Activated CD8-positive, alpha-beta T cell treated with anti-CD3 and anti-CD28 coated beads for 36 hours (primary cell): ENCODE data around the gene SPATS2L. TPM values are rescaled to one million over a fixed set of nuclear protein-coding genes. Genes with fewer than 3 reads are reported as not detected.

ENCODE experiments used
- ATAC-seq: fragments of 200-7000 bp; cut with Tn5 transposase; one replicate; pipeline ENCODE4 v1.10.0; 2021; ENCODE audit warnings: mild to moderate bottlenecking, moderate library complexity
- CTCF ChIA-PET: fragments of 350-600 bp; sonication (Branson Sonifier 250); formaldehyde crosslinking; loops from one replicate; lab custom pipeline; 2021; ENCODE audit warnings: antibody characterized with exemption; lab: Charles Lee
- POLR2A ChIA-PET: fragments of 350-600 bp; sonication (Branson Sonifier 250); formaldehyde crosslinking; loops from one replicate; lab custom pipeline; 2021; ENCODE audit warnings: antibody characterized with exemption; lab: Charles Lee
- DNase-seq: peaks from one replicate; pipeline ENCODE4 v3.0.0-alpha.2; 2020
- H3K27ac Mint-ChIP-seq: one replicate; pipeline ENCODE4 v1.8.0; 2021; ENCODE audit warnings: mild to moderate bottlenecking, mixed read lengths
- H3K27me3 Mint-ChIP-seq: one replicate; pipeline ENCODE4 v1.8.0; 2021; ENCODE audit warnings: mixed read lengths
- H3K36me3 Mint-ChIP-seq: one replicate; pipeline ENCODE4 v1.8.0; 2021; ENCODE audit warnings: low read depth, mixed read lengths
- H3K4me1 Mint-ChIP-seq: one replicate; pipeline ENCODE4 v1.8.0; 2021; ENCODE audit warnings: low read depth, mixed read lengths
- H3K4me3 Mint-ChIP-seq: one replicate; pipeline ENCODE4 v1.8.0; 2021; ENCODE audit warnings: mild to moderate bottlenecking, moderate library complexity, mixed read lengths
- H3K9me3 Mint-ChIP-seq: one replicate; pipeline ENCODE4 v1.8.0; 2021; ENCODE audit warnings: mixed read lengths
- CTCF ChIP-seq: fragments of 200-600 bp; IDR thresholded peaks from one replicate; pipeline ENCODE4 v1.8.0; 2022; ENCODE audit warnings: antibody characterized with exemption, mild to moderate bottlenecking
- intact Hi-C: fragments of 100-400 bp; cut with micrococcal nuclease; formaldehyde crosslinking; loops from one replicate; pipeline ENCODE4 v1.10.0; 2022
- total RNA-seq, 2 experiments: library from RNA; stranded (reverse); gene quantifications; one replicate each; pipeline ENCODE4 v1.2.3, GENCODE V29; 2021

Gene SPATS2L
- total RNA-seq, 2 experiments from 2014 or later, result 5.7 to 9.0 TPM

- DNase-seq, result no peak
- H3K27ac Mint-ChIP-seq, result no peak overlapping the region
- intact Hi-C loops, result no loop called here
- H3K4me3 Mint-ChIP-seq, result no peak overlapping the region
- no peak for TF ChIP-seq CTCF
- H3K4me1 Mint-ChIP-seq, result no peaks in the 10 kb centered on the region
- no peak for ATAC-seq
- peaks cover 2% of the 10 kb centered on the region for H3K27me3 Mint-ChIP-seq
- no peaks in the 10 kb centered on the region for H3K9me3 Mint-ChIP-seq
- ChIA-PET CTCF (interaction anchor here (1.5 kb wide), 1 partner anchor 119 kb away, joined by 5 read pairs; no protein-coding TSS in a partner anchor), POLR2A (interaction anchor here (0.6 kb wide), 1 partner anchor 129 kb away, joined by 3 read pairs; no protein-coding TSS in a partner anchor)
- no peaks in the 10 kb centered on the region for H3K36me3 Mint-ChIP-seq
These were observed 55.9 kb downstream of the SPATS2L start for GRCh38 chr2:200362202-200362917.

GRCh38 chr2:200363279-200363678, 56.8 kb downstream of the SPATS2L start:
- CTCF ChIA-PET, result interaction anchor here (1.5 kb wide), 2 partner anchors 12 to 118 kb away, joined by 5 read pairs; no protein-coding TSS in a partner anchor
- intact Hi-C loops, result no loop called here
- Mint-ChIP-seq H3K4me3 (no peak overlapping the region), H3K27ac (no peak overlapping the region), H3K36me3 (no peaks in the 10 kb centered on the region), H3K4me1 (no peaks in the 10 kb centered on the region), H3K9me3 (no peaks in the 10 kb centered on the region), H3K27me3 (peaks cover 2% of the 10 kb centered on the region)
- no peak for ATAC-seq
- DNase-seq, result no peak
- no peak for TF ChIP-seq CTCF
- POLR2A ChIA-PET, result interaction anchor here (1.0 kb wide), 1 partner anchor 29 kb away, joined by 3 read pairs; no protein-coding TSS in a partner anchor

GRCh38 chr2:200364142-200364541, 57.6 kb downstream of the SPATS2L start:
- no peak overlapping the region for H3K27ac Mint-ChIP-seq
- no peak for ATAC-seq
- H3K36me3 Mint-ChIP-seq, result no peaks in the 10 kb centered on the region
- intact Hi-C loops, result no loop called here
- no peaks in the 10 kb centered on the region for H3K9me3 Mint-ChIP-seq
- ChIA-PET CTCF (interaction anchor here (1.5 kb wide), 2 partner anchors 12 to 117 kb away, joined by 5 read pairs; no protein-coding TSS in a partner anchor), POLR2A (interaction anchor here (1.0 kb wide), 1 partner anchor 29 kb away, joined by 3 read pairs; no protein-coding TSS in a partner anchor)
- H3K4me3 Mint-ChIP-seq, result no peak overlapping the region
- no peaks in the 10 kb centered on the region for H3K4me1 Mint-ChIP-seq
- peaks cover 2% of the 10 kb centered on the region for H3K27me3 Mint-ChIP-seq
- no peak for DNase-seq
- no peak for TF ChIP-seq CTCF

GRCh38 chr2:200364620-200365019, 58.1 kb downstream of the SPATS2L start:
- Mint-ChIP-seq H3K27ac (no peak overlapping the region), H3K4me1 (no peaks in the 10 kb centered on the region), H3K36me3 (no peaks in the 10 kb centered on the region), H3K9me3 (no peaks in the 10 kb centered on the region), H3K4me3 (no peak overlapping the region), H3K27me3 (peaks cover 2% of the 10 kb centered on the region)
- no peak for ATAC-seq
- no peak for TF ChIP-seq CTCF
- intact Hi-C loops, result no loop called here
- no peak for DNase-seq
- ChIA-PET CTCF (no interaction called here), POLR2A (no interaction called here)

- intact Hi-C loops, result no loop called here
These were observed 58.7 kb downstream of the SPATS2L start for GRCh38 chr2:200365209-200365608.

More at GRCh38 chr2:200365209-200365608, 58.7 kb downstream of the SPATS2L start:
- Mint-ChIP-seq H3K9me3 (no peaks in the 10 kb centered on the region), H3K27me3 (peaks cover 2% of the 10 kb centered on the region), H3K4me1 (no peaks in the 10 kb centered on the region), H3K36me3 (no peaks in the 10 kb centered on the region), H3K4me3 (no peak overlapping the region), H3K27ac (no peak overlapping the region)
- CTCF ChIA-PET, result no interaction called here
- ATAC-seq (no peak), DNase-seq (no peak)
- no peak for TF ChIP-seq CTCF
- POLR2A ChIA-PET, result interaction anchor here (1.1 kb wide), 1 partner anchor 102 kb away, joined by 3 read pairs; no protein-coding TSS in a partner anchor
